KG1 (cell line): ENCODE results near the gene HCN2.
A peak's percentile ranks its signal among the peaks of the same experiment; 100 is the strongest.
"Not testable (repeated sequence)": the region's sequence is repeated elsewhere in the genome, so short reads cannot be mapped to it uniquely, and the experiment has no call there.

Experiments
- DNase-seq: peaks from one replicate; lab custom pipeline; 2025; lab: John Stamatoyannopoulos, UW

Gene HCN2

DNA sequence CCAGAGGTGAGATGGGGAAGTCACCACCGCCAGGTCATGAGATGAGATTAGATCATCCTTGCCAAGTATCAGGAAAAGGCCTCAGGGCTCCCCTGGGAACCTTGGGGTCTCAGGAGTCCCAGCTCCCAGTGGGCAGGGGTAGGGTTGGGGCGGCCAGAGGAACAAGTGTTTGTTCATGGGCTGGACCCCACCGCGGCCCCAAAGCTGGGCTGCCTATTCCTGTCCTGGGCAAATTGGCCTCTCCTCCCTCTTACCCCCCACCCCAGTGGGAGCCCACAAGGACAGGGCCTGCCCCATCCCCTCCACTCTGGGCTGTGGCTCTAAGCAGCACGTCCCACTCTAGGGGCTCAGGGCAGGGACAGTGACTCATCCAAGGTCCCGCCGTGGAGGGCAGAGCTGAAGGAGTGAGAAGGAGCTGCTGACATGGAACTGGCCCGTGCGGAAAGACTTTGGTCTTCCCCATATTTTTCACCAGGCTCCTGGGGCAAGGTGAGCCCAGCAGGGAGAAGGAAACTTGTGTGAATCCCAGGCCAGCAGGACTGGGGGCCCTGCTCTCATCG is 4.0 kb upstream of the HCN2 start:
- DNase-seq: no peak

DNA sequence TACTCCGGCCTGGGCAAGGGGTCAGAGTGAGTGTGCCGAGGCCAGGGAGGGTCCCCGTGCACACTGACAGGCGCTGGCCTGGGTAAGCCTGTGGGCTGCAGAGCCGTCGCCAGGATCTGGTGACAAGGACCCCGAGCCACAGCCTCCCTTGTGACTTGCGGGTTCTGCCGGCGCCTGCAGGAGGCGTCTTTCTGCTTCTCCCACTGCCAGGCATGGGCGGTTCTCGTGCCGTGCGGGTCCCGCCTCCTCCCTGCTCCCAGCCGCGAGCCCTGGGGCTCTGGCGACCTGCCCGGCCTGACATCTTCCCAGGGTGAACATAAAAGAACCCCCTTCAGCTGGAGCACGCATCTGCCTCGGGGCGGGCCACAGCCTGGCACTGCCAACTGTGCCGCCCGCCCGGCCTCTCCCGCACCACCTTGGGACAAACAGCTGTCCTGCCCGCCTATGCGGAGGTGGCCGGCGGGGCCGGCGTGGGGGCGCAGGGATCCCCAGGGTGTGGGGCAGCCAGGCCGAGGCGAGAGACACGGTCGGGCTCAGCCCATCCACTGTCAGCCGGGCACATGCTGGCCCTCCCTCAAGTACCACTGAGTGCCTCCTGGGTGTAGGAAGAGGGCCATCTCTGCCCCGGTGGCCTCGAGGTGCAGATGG is 1.5 kb upstream of the HCN2 start:
- DNase-seq: peak; percentile 48

DNA sequence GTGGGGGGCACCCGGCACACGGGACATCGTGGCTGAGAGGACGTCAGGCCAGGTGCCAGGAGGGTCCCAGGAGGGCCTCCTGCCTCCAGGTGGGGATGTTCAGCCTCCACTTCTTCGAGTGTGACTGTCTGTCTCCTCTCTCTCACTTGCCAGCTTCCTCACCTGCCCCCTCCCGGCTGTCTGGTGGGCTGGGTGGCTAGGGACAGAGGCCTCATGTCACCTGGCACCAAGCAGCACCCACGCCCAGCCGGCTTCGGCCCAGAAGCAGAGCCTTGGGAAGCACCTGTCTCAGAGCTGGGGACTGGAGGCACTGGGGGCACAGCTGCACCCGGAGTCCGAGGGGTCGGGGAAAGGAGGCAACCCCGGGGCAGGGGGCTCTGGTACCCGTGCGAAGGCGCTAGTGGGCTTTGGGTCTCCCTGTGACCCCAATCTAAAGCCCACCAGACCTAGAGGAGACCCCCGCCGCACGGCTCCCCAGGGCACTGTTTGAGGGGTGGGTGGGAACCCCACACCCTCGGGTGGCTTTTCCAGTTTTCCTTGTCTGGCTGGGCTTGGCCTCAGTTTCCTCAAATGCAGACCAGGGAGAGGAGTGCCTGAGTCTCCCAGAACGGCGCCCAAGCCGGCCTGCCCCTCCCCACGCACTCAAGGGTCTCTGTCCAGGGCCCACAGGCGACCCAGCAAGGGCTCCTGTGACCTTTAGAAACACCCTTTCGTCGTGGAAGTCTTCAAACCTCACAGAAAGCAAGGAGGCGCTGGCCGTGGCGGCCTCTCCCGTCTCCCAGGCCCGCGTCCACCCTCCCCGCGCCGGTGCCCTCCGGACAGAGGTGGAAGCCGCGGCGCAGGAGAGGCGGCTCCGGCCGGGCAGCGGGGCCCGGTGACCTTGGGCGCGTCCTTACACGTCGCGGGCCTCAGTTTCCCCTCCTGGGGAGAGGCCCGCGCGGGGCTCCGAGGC is 664 bp upstream of the HCN2 start:
- DNase-seq: no peak

DNA sequence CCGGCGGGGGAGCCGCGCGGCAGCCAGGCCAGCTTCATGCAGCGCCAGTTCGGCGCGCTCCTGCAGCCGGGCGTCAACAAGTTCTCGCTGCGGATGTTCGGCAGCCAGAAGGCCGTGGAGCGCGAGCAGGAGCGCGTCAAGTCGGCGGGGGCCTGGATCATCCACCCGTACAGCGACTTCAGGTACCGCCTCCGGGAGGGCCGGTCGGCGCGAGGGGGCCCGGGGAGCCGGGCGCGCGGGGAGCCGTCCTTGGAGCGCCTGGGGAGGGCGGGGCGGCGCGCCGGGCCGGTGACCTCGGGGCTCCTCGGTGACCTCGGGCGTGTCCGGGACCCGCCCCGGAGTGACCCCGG is 690 bp downstream of the HCN2 start:
- DNase-seq: no peak

DNA sequence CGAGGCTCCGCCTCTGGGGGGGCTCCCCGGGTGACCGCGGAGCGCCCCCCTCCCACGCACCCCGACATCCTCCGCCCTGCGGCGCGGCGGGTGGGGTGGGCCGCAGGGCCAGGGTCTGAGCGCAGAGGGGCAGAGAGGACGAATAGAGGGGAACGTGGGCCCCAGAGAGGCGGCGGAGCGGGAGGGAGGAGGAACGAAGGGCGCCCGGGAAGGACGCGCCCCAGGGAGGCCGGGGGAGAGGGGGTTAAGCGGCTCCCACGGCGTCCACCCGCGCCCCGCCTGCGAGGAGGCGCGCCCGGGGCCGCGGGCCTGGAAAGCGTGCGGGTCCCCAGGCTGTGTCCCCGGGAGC is 1.0 kb downstream of the HCN2 start:
- DNase-seq: no peak

DNA sequence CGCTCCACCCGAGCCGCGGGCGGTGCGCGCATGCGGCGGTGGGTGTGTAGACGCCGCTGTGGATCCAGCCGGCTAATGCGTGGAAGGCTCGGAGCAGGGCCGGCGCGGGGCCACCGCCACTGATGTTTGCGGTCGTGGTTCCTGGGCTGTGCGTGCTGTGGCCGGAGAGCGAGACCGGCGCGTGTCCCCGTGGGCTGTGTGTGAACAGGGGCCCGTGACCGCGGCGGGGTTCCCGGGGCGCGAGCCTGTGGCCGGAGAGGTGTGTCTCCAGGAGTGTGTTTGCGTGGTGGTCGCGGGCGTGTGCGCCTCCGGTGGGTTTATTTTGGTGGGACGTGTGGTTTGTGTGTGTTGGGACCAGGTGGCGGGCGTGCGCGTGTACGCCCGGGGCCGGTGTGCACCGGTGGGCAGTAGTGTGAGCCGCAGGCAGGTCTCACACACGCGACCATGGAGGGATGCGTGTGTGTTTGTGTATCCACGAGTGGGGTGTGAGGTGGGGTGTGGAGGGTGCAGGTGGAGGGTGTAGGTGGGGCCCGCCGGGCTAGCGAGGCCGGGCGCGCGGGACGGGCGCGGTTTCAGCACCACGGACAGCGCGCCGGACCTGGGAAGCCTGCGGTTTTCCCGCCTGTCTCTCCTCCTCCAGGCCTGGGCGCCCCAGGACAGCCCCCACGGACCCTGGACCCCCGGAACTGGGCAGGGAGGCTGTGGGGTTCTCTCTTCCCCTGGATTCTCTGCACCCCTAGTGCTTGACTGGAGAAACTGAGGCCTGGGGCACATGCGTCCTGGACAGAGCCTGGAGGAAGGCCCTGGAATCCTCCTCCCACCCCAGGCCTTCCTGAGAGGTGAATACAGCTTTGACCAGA is 1.6 kb downstream of the HCN2 start:
- DNase-seq: no peak

DNA sequence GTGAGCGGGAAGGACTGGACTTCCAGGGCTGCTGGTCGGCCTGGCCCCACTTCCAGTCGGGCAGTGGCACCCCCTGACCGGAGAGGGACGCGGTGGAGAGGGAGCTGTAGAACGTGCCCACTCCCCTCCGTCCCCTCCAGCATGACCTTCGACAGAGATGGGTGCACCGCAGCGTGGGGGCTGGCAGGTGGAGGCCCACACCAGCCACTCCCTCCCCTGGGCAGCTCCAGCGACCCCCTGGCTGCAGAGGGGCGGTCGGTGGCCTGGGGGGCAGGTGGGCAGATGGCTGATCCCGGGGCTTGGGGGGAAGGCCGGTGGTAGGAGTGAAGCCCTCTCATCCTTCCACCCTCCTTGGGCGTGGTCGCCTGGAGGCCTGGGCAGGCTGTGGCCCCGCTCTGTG is 2.4 kb downstream of the HCN2 start:
- no peak for DNase-seq

DNA sequence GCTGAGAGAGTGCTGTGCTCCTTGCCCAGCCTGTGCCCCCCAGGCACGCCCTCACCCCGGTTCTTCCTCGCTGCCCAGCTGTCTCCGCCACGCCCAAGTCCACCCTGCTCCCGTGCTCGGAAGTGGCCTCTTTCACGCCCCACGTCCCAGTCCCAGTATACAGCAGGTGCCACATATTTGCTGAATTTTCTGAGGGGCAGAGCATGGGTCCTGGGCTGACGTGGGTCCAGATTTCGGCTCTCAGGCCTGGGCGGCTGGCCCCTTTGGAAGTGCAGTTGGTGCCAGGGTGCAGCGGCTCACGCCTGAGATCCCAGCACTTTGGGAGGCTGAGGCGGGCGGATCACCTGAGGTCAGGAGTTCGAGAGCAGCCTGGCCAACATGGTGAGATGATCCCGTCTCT is 3.4 kb downstream of the HCN2 start:
- no peak for DNase-seq

DNA sequence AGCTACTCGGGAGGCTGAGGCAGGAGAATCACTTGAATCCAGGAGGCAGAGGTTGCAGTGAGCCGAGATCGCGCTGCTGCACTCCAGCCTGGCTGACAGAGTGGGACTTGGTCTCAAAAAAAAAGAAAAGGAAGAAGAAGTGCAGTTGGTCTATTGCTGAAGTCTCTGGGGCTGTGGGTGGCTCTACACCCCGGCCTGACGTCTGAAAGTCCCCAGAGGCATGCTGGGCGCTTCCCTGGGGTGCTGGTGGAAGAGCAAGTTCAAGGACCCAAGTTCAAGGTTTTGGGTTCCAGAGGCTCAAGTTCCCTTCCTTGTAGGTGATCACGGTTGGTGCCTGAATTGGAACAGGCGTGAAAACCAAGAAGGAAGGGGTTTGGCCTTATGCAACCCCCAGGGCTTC is 3.8 kb downstream of the HCN2 start:
- DNase-seq: no peak

DNA sequence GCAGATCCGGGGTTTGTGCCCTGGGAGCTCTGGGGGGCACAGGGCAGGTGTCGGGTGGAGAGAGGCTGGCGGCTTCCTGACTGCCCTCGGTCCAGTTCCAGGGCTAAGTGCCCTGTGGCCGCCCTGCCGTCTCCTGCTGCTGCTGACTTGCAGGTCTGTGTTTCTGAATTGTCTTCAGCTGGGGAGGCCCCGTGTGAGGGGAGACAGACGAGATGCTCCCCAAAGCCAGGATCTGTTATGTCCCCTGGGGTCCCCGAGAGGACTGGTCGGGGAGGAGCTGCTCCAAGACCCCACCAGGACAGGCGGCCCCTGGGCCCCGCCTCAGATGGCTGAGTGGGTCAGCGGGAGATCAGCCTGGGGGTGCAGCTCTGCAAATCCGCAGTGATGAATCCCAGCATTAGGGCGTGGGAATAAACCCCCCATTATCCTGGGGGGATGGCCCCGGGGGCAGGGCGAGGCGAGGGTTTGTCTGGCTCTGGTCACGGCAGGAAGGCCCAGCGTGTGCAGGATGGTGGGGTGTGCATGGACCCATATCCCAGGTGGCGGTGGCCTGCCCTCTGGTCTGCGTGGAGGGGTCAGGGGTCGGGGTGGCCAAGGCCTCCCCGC is 4.7 kb downstream of the HCN2 start:
- DNase-seq: no peak

DNA sequence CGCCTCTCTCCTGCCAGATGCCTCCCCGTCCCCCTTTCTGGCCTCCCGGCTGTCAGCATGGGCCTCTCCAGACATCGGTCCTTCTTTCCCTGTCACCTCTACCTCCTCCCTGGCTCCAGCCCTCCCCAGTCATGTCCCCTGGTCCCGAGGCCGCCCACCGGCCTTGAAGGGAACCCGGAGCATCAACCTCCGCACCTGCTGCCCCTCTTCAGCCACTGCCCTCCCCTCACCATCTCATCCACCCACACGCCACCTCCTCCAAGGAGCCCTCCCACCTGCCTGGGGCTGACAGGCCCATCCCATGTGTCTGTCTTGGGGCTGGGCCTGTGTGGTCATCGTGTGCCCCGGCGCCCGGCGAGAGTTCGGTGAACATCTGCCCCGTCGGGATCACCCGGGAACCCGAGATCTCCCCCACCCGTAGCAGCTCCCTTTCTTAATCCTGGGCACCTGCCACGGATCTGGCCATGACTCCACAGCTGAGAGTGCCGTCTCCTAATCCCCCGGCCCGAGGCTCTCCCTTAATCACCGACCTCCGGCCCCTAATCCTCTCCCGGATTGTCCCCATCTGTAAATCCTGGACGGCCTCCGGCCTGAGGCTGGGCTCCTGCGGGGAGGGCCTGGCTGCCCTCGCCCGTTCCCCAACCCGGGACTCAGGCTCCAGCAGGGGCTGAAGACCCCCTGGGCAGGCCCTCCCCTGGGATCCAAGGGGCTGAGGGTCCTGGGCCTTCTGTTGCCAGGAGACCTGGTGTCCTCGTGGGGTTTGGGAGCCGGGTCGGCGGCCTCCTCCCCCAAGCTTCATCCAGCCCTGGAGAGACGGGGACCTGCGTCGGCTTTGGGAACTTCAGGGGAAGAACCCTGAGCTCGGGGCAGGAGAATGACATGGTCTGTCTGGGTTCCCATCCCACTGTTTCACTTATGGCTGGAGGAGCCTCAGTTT is 5.9 kb downstream of the HCN2 start:
- DNase-seq: no peak

DNA sequence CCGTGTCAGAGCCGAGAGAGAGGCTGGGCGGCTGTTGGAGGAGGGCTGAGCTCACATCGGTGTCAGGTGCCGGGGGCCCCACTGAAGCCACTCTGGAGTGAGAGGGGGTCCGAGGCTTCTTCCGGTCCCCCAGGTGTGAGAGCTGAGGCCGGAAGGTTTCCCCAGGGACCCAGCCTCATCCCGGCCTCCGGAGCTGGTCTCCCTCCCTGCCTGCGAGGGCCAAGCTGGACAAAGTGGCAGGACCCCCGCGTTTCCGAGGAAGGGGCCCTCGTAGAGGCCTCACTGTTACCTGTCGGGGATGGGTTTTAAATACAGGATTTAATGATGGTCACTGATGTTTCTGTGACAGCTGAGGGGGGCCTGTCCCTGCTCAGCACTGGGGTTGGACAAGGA is 6.6 kb downstream of the HCN2 start:
- DNase-seq: no peak

DNA sequence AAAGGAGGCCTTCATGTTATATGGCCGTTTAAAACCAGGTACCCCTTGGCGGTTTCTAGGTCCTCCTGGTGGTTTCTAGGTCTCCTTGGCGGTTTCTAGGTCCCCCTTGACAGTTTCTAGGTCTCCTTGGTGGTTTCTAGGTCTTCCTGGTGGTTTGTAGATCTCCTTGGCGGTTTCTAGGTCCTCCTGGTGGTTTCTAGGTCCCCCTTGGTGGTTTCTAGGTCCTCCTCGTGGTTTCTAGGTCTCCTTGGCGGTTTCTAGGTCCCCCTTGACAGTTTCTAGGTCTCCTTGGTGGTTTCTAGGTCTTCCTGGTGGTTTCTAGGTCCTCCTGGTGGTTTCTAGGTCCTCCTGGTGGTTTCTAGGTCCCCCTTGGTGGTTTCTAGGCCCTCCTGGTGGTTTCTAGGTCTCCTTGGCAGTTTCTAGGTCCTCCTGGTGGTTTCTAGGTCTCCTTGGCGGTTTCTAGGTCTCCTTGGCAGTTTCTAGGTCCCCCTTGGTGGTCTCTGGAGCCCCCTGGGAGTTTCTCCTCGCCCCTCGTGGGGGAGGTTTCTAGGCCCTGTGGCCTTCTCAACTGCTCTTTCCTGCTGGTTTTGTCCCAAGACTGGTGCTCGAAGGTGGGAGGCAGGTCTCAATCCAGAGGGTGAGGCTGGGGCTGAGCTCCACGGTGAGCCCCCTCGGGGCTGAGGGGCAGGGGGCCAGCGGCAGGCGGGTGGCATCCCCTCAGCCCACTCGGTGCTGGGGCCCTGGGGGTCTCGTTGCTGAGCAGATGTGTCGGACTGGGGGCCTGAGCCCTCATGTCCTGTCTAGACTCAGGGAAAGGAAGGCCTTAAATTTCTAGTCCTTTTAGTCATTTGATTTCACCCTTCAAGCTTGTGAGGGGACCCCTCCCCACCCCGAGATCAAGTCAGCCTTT is 8.0 kb downstream of the HCN2 start:
- no peak for DNase-seq

DNA sequence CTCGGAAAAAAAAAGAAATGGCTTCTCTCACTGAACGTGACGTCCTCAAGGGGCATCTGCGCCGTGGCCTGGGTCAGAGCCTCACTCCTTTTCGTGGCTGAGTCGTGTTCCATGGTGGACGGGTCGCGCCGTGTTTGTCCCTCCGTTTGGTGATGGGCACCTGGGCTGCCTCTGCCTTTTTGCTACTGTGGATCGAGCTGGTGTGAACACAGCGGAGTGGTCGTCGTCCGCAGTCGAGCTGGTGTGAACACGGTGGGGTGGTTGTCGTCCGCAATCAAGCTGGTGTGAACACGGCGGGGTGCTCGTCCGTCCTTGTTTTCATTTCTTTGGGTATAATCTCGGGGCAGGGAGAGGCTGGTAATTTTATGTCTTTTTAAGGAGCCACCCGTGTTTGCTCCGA is 11.6 kb downstream of the HCN2 start:
- no peak for DNase-seq

DNA sequence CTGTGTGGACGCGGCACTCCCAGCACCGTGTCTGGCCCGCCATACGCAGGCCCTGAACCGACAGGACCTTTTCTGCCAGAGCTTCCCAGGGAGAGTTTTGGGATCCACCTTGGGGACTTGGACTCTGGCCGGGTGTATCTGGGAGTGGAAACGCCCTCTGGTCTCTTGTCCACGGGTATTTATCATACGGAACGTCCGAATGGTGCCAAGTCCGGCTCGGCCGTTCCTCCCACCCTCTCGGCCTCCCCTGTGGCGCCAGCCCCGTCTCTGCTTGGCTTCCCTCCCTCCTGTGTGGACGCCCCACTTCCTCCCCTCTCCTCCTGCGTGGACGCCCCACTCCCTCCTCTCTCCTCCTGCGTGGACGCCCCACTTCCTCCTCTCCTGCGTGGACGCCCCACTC is 12.1 kb downstream of the HCN2 start:
- DNase-seq: no peak

DNA sequence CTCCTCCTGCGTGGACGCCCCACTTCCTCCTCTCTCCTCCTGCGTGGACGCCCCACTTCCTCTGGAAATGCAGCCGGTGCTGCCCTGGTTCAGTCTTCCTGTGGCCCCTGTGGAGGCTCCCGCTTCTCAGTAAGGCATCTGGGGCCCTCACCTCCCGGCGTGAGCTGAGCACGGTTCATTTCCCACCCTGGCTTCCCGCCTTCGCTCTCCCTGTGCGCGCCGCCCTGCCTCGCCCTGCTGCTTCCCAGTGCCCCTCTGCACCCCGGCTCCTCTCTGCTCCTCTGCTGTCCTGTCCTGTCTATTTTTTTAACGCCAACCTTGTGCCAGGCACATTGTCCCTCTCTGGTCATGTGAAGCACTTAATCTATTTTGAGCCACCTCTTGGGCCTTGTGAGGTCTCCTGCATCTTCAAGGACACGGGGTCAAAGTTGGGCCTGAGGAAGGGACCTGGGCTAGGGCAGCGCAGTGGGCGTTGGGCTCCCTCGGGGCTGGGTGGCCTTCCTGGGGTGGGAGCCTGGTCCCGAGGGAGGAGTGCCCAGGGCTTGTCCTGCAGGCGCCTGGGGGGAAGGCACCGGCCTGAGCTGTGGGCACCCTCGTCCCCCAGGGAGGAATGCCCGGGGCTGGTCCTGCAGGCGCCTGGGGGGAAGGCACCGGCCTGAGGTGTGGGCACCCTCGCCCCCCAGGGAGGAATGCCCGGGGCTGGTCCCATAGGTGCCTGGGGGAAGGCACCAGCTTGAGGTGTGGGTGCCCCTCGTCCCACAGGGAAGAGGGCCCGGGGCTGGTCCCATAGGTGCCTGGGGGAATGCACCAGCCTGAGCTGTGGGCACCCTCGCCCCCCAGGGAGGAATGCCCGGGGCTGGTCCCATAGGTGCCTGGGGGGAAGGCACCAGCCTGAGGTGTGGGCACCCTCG is 13.0 kb downstream of the HCN2 start:
- DNase-seq: no peak

DNA sequence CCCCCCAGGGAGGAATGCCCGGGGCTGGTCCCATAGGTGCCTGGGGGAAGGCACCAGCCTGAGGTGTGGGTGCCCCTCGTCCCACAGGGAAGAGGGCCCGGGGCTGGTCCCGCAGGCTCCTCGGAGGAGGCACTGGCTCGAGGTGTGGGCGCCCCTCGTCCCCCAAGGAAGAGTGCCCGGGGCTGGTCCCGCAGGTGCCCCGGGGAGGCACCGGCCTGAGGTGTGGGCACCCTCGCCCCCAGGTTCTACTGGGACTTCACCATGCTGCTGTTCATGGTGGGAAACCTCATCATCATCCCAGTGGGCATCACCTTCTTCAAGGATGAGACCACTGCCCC is 13.6 kb downstream of the HCN2 start:
- not testable (repeated sequence) for DNase-seq

DNA sequence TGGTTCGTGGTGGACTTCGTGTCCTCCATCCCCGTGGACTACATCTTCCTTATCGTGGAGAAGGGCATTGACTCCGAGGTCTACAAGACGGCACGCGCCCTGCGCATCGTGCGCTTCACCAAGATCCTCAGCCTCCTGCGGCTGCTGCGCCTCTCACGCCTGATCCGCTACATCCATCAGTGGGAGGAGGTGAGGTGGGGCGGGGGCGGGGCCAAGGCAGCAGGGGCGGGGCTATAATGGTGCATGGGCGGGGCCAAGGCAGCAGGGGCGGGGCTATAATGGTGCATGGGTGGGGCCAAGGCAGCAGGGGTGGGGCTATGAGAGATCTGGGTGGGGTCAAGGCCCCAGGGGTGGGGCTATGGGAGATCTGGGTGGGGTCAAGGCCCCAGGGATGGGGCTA is 14.1 kb downstream of the HCN2 start:
- DNase-seq: not testable (repeated sequence)

DNA sequence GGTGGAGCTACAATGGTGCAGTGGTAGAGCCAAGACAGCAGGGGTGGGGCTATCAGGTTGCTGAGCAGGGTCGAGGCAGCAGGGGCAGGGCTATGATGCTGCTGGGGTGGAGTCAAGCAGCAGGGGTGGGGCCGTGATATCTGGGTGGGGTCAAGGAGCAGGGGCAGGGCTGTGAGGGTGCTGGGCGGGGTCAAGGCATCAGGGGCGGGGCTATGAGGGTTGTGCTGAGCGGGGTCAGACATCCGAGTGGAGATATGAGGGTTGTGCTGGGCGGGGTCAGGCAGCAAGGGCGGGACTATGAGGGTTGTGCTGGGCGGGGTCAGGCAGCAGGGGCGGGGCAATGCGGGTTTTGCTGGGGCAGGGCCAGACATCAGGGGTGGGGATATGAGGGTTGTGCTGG is 14.7 kb downstream of the HCN2 start:
- DNase-seq: no peak
